ENCODE results near the gene CNOT4.

The CNOT4 gene

GRCh38 chr7:135403302-135403701 is 106.6 kb downstream of the CNOT4 start:
- DNase-seq = no peak

GRCh38 chr7:135397689-135398088 is 112.2 kb downstream of the CNOT4 start:
- no peak for DNase-seq

DNA sequence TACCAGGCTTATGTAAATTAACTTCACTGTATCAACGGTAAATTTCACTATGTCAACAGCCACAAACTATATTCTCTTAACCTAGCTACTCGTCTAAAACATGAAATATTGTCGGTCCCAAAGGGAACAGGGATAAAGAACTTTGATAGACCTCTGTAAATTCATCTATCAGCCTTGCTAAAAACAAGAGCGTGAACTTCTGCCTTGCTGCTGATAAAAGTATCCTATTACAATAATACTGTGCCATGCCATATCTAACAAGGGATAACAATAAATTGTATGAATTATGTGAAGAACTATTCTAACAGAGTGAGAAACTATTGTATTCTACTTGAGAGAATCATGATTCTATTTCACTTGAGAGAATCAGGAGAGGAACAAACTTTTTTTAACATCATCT is 117.2 kb downstream of the CNOT4 start:
- no peak for DNase-seq

DNA sequence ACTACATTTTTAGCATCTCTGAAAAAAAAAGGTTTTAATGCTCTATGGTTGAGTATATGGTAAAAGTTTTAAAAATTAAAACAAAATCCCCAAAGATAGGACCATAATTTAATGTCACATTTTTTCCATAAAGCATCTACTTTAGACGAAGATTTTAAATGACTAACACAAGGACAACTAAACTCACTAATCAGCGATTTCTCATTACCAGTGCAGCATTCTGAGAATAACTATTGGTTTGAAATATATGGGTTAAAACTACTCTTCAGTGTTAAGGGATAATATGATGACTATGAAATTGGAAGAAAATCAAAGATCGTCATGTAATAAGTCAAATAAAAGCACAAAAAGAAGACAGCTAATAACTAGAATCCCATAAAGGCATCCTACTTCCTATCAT is 118.4 kb downstream of the CNOT4 start:
- no peak for DNase-seq

GRCh38 chr7:135390829-135391228 is 119.1 kb downstream of the CNOT4 start:
- DNase-seq = no peak

GRCh38 chr7:135389971-135390370 is 119.9 kb downstream of the CNOT4 start:
- no peak for DNase-seq

DNA sequence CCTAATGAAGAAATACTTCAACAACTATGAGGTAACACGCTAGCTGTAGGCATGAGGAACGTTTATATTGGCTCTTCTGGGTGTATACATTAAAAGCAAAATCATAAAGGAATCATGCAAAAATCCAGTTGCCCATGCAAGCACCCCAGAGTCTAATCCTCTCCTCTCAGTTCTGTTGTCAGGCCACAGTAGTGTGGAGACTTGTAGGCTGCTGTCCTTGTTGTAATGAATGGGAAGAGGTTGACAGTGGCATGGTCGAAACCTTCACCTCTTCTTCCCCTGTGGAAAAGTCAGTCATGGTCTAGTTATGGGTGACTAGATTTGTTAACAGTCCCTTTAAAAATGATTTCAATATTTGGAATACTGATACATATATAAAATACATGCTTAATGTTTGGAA is 121.3 kb downstream of the CNOT4 start:
- no peak for DNase-seq

GRCh38 chr7:135386776-135387175 is 123.1 kb downstream of the CNOT4 start:
- DNase-seq = no peak

DNA sequence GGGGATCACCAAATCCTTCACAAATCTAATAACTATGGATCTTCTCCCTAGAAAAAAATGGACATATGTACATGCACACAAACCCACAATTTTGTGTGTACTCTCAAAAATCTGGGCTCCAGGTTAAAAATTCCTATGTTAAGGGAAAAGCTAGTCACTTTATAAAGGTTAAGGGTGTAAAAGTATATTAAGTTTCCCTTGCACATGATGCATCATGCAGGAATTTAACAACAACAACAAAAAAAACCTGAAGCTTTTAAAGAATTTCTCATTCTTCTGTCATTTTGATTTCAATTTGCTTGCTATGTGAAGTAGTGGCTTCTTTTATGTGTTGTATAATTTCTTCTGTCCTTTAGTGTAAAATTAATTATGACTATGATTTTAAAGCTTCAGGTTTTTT is 123.7 kb downstream of the CNOT4 start:
- DNase-seq = no peak

DNA sequence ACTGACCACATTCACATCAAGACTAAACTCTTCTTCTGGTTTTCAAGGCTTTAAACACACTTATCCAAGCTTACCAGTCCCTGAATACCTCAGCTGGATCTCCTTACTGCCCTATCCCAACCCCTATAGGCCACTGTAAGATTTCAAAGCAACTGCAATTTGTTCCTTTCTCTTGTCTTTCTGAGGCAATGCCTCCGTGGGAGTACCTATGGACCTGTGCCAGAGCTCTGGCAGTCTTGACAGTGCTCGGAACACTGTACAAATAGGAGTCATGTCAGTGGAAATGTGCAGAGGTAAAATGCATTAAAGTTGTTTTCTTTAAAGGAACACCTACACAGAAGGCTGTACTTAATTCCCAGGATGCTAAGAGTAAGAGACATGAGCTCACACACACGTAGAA is 124.7 kb downstream of the CNOT4 start:
- no peak for DNase-seq

DNA sequence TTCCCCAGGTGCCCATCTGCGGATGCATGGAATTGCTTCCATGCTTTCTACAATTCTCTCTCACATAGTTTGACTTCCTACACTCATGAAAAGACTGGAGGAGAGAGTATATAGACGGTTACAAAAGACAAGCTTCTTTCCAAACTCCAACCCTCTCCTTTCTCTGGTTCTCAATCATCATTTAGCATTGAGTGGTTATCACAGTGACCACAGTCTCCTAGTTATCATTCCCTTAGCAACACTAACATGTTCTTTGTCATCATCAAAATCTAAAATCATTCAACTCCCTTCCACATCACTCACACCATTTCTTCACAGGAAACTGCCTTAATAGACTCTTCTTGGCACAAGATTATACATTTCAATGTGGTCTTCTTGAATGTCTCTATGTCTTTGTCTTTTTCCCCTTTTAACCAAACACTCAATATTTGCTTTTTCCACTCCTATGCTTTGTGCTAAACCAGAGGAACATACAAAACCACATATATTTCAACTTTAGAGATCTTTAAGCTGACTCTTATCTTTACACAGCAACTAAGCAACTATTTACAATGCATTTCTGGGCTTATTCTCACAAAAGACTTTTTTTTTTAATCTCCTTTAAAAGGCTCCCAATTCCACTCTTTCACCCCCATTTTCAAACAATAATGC is 126.3 kb downstream of the CNOT4 start:
- no peak for DNase-seq

DNA sequence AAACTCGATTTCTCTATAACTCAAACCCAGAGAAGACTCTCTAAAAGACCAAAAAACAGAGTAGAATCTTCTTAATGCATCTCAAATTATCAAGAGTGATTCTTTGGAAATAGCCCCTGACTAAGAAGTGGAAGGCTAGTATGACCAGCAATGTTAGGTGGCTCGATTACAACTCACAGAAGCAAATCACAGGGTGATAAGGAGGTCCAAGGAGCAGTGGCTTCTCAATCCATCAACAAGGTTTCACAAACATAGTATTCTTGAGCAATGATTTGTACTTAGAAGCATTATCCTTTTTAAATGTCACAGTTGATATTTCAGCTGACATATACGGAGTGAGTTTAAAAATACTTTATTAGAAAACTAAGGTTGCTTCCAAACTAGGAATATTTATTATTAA is 127.7 kb downstream of the CNOT4 start:
- no peak for DNase-seq

GRCh38 chr7:135381369-135381768 is 128.5 kb downstream of the CNOT4 start:
- DNase-seq = no peak

- DNase-seq = no peak
Measured at GRCh38 chr7:135380351-135380750, 129.6 kb downstream of the CNOT4 start.

DNA sequence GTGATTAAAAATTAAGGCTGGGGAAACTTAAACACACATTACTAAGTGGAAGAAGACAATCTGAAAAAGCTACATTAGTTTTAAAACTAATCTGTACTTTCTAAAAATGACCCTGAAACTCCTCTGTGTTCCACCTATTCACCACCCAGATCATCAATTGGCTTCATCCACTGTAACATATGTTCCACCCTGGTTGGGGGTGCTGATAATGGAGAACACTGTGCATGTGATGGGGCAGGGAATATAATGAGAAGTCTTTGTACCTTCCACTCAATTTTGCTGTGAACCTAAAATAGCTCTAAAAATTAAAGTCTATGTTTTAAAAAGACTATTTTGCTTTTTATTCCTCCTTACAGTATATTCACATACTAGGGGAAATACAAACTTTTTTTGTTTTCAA is 132.7 kb downstream of the CNOT4 start:
- no peak for DNase-seq

GRCh38 chr7:135375908-135376699 is 133.8 kb downstream of the CNOT4 start:
- no peak for DNase-seq

GRCh38 chr7:135374736-135375135 is 135.2 kb downstream of the CNOT4 start:
- DNase-seq = no peak

DNA sequence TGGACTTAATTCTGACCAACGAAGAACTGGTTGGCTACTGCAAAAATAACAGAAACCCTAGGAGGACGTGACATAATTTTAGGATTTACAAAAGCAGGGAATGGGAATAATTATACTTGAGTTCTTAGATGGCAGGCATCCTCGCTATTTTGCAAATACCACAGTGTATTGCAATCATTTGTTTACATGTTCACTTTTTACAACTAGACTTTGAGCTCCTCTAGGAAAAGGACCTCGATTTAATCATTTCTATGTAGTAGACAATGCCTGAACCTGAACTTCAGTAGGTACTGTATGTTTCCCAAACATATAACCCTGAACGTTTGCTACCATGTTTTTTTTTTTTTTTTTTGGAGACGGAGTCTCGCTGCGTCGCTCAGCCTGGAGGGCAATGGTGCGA is 137.7 kb downstream of the CNOT4 start:
- no peak for DNase-seq

- DNase-seq = no peak
Measured at GRCh38 chr7:135370656-135371055, 139.2 kb downstream of the CNOT4 start.

GRCh38 chr7:135369405-135369804 is 140.5 kb downstream of the CNOT4 start:
- no peak for DNase-seq

GRCh38 chr7:135368416-135369186 is 141.3 kb downstream of the CNOT4 start:
- DNase-seq = no peak

GRCh38 chr7:135366843-135367508 is 142.9 kb downstream of the CNOT4 start:
- no peak for DNase-seq

DNA sequence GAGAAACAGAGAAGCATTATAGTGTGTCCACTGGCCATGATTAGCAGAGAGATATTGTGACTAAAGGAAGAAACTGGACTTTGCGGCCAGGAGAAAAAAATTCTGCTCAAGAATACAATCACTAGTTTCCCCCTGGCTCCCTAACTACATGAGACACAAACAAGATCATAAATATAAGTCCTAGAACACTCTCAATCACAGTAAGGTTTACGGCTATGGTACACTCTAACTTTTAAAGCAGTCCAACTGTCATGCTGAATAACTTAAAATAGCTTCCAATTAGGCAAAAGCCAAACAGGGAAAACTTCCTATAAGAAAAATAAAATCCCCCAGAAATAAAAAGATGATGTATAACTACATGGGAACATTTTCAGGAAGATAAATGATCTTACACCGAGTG is 144.2 kb downstream of the CNOT4 start:
- DNase-seq = no peak

All from right kidney (tissue), 1 donor.